GM18868 (cell line): ENCODE measurements around the gene UBE3C.
"Not testable (repeated sequence)": the region's sequence is repeated elsewhere in the genome, so short reads cannot be mapped to it uniquely, and the experiment has no call there.

Experiments used
- ATAC-seq: cut with Tn5 transposase; IDR thresholded peaks from one replicate; pipeline ENCODE4 v1.9.1; 2021; ENCODE audit warnings: mild to moderate bottlenecking, moderate library complexity; ENCODE audit not compliant: unreplicated experiment

Gene UBE3C

GRCh38 chr7:157138424-157139110 is at the start of gene UBE3C:
Gene UBE3C (plus strand): TSS chr7:157138926. CDS start chr7:157139273, 347 bp downstream.
- ATAC-seq, result peak; percentile 84

- ATAC-seq, result no peak
These were observed 49.6 kb upstream of the UBE3C start for GRCh38 chr7:157089100-157089610.

- no peak for ATAC-seq
These were observed 48.1 kb upstream of the UBE3C start for GRCh38 chr7:157090485-157091165.

- no peak for ATAC-seq
These were observed 42.3 kb upstream of the UBE3C start for GRCh38 chr7:157096286-157097055.

- ATAC-seq, result no peak
These were observed 41.7 kb upstream of the UBE3C start for GRCh38 chr7:157097056-157097329.

GRCh38 chr7:157097569-157097968 is 41.2 kb upstream of the UBE3C start:
- ATAC-seq, result no peak

- not testable (repeated sequence) for ATAC-seq
These were observed 38.7 kb upstream of the UBE3C start for GRCh38 chr7:157100005-157100404.

- ATAC-seq, result not testable (repeated sequence)
These were observed 35.1 kb upstream of the UBE3C start for GRCh38 chr7:157103641-157104040.

- no peak for ATAC-seq
These were observed 27.4 kb upstream of the UBE3C start for GRCh38 chr7:157111311-157111710.

GRCh38 chr7:157112706-157113105 is 26.0 kb upstream of the UBE3C start:
- ATAC-seq, result no peak

- no peak for ATAC-seq
These were observed 25.1 kb upstream of the UBE3C start for GRCh38 chr7:157113607-157114006.

GRCh38 chr7:157116762-157117161 is 22.0 kb upstream of the UBE3C start:
- no peak for ATAC-seq

- ATAC-seq, result no peak
These were observed 20.9 kb upstream of the UBE3C start for GRCh38 chr7:157117796-157118195.

- no peak for ATAC-seq
These were observed 18.5 kb upstream of the UBE3C start for GRCh38 chr7:157120181-157120580.

GRCh38 chr7:157121184-157121715 is 17.5 kb upstream of the UBE3C start:
- no peak for ATAC-seq

- ATAC-seq, result no peak
These were observed 15.8 kb upstream of the UBE3C start for GRCh38 chr7:157122800-157123495.

- ATAC-seq, result no peak
These were observed 14.0 kb upstream of the UBE3C start for GRCh38 chr7:157124690-157125089.

- ATAC-seq, result no peak
These were observed 13.1 kb upstream of the UBE3C start for GRCh38 chr7:157125376-157126223.

- ATAC-seq, result no peak
These were observed 11.8 kb upstream of the UBE3C start for GRCh38 chr7:157126921-157127320.

- no peak for ATAC-seq
These were observed 9.5 kb upstream of the UBE3C start for GRCh38 chr7:157129200-157129599.
